Stomach smooth muscle (tissue), 2 donors: ENCODE measurements around the gene PEX26.
A peak's percentile ranks its signal among the peaks of the same experiment; 100 is the strongest.
"Not testable (repeated sequence)": the region's sequence is repeated elsewhere in the genome, so short reads cannot be mapped to it uniquely, and the experiment has no call there.

Experiments used
- H3K27ac ChIP-seq: one replicate; pipeline ENCODE4 v1.7.0; 2013; ENCODE audit warnings: mild to moderate bottlenecking, low read length, inconsistent platforms
- H3K27me3 ChIP-seq, 2 donors: one replicate each; pipeline ENCODE4 v1.7.0; 2013; ENCODE audit warnings: low read length in 2 of 2; ENCODE audit not compliant: insufficient read depth in 2 of 2, control insufficient read depth in 1 of 2
- H3K36me3 ChIP-seq, 2 donors: one replicate each; pipeline ENCODE4 v1.7.0; 2013; ENCODE audit warnings: low read length in 2 of 2; ENCODE audit not compliant: control insufficient read depth in 2 of 2, insufficient read depth in 2 of 2
- H3K4me1 ChIP-seq: one replicate; pipeline ENCODE4 v1.7.0; 2013; ENCODE audit warnings: low read length; ENCODE audit not compliant: control insufficient read depth, insufficient read depth
- H3K4me3 ChIP-seq, 2 donors: one replicate each; pipeline ENCODE4 v1.7.0; 2013; ENCODE audit warnings: low read length in 2 of 2
- H3K9ac ChIP-seq, 2 donors: one replicate each; pipeline ENCODE4 v1.7.0; 2013; ENCODE audit warnings: low read length in 2 of 2, mild to moderate bottlenecking in 1 of 2
- H3K9me3 ChIP-seq, 2 donors: one replicate each; pipeline ENCODE4 v1.7.0; 2013; ENCODE audit warnings: low read length in 2 of 2; ENCODE audit not compliant: control insufficient read depth in 2 of 2
- donor health status: healthy.
- donor health status: Pancreatic carcinoma.

PEX26 gene

GRCh38 chr22:18077639-18078328, at the start of gene PEX26:
TSS of gene PEX26 (plus strand) at chr22:18077990. CDS start at chr22:18078377, 387 bp downstream.
- H3K36me3 ChIP-seq, result peaks cover 10 to 11% of the 10 kb centered on the region in 2 donors
- H3K9me3 ChIP-seq, result no peaks in the 10 kb centered on the region
- H3K27me3 ChIP-seq, result no peaks in the 10 kb centered on the region
- H3K27ac ChIP-seq, result peak within 1 kb of the TSS; percentile 81
- peak within 1 kb of the TSS; percentile 94 to 95 for H3K9ac ChIP-seq
- peaks cover 37% of the 10 kb centered on the region for H3K4me1 ChIP-seq
- H3K4me3 ChIP-seq, result peak within 1 kb of the TSS; percentile 91 to 100

DNA sequence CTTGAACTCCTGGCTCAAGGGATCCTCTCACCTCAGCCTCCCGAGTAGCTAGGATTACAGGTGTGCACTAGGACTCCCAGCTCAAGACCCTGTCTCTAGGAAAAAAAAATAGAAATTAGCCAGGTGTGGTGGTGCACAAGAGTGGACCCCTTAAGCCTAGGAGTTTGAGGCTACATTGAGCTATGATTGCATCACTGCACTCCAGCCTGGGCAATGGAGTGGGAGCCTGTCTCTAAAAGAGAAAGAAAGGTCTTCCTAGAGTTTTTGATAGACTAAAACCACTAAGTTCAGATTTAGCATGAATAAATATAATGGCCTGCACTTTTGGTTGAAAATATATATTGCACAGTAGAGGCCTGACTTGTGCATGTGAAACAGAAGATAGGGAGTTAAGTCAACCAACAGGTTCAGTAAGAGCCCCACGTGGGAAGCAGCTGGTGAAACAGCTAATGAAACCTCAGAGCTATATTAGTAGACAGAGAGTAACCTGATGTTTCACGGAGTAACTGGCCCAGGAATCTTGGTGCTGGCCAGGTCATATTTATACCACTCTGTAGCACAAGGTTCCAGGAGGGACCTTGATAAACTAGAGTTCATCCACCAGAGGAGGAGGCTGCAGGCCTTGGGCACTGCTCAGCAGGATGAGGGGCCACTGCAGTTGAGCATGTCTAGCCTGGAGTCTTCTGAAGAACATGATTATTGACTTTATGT, 48.8 kb upstream of the PEX26 start:
- Histone ChIP-seq H3K4me1 (peaks cover 38% of the 10 kb centered on the region), H3K36me3 (no peaks in the 10 kb centered on the region), H3K27me3 (no peaks in the 10 kb centered on the region), H3K9me3 (no peaks in the 10 kb centered on the region), H3K4me3 (no peak overlapping the region), H3K27ac (no peak overlapping the region), H3K9ac (no peak overlapping the region)

DNA sequence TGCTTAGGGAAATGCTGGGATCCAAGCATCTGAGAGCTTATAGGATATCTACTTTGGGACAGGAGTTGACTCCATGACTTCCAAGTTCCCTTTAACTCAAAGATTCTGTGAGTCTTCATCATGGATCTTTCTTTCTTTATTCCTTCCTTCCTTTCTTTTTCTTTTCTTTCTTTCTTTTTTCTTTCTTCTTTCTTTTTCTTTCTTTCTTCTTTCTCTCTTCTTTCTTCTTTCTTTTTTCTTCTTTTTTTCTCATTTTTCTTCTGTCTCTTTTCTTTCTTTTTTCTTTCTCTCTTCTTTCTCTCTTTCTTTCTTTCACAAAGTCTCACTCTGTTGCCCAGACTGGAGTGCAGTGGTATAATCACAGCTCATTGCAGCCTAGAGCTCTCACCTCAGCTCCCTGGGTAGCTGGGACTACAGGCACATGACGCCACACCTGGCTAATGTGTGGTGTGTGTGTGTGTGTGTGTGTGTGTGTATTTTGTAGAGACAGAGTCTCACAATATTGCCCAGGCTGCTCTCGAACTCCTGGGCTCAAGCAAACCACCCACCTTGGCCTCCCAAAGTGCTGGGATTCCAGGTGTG, 48.0 kb upstream of the PEX26 start:
- Histone ChIP-seq H3K9me3 (no peaks in the 10 kb centered on the region), H3K9ac (no peak overlapping the region), H3K4me1 (peaks cover 35% of the 10 kb centered on the region), H3K27ac (no peak overlapping the region), H3K27me3 (no peaks in the 10 kb centered on the region), H3K36me3 (no peaks in the 10 kb centered on the region), H3K4me3 (no peak overlapping the region)

- Histone ChIP-seq H3K27me3 (no peaks in the 10 kb centered on the region), H3K4me3 (peak overlapping the region in 1 of 2 donors; percentile 29), H3K27ac (peak overlapping the region; percentile 73), H3K9me3 (no peaks in the 10 kb centered on the region), H3K4me1 (peaks cover 28% of the 10 kb centered on the region), H3K36me3 (no peaks in the 10 kb centered on the region), H3K9ac (peak overlapping the region; percentile 47 to 50)
Observed at GRCh38 chr22:18031695-18032454, 45.9 kb upstream of the PEX26 start.

DNA sequence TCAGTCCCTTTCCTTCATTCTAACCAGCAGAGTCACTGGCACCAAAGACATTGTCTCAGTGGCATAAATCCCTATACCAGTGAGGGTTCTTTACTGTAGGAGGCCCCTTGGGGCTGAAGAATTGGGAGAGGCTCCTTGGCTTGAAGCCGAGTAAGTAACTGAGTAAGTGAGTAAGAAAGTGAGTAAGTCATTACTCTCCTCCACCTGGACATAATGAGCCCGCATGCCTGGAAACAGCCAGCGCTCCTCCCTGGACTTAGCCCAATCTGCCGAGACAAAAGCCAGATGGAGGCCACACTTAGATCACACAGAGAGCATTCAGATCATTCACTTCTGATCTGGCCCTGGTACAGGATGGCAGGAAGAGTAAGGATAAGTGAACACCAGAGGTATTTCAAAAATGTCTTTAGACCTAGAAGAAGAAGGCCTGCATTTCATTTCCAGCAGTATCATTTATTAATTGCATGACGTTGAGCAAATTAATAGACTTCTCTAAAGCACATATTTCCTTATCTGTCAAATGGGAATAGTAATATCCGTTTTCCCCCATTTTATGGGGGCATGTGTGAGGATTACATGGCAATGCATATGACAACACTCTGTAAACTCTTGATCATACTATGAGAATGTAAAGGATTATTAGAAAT, 45.2 kb upstream of the PEX26 start:
- peak overlapping the region; percentile 47 to 50 for H3K9ac ChIP-seq
- H3K4me1 ChIP-seq, result peaks cover 28% of the 10 kb centered on the region
- H3K4me3 ChIP-seq, result peak overlapping the region in 1 of 2 donors; percentile 3
- peak overlapping the region; percentile 73 for H3K27ac ChIP-seq
- no peaks in the 10 kb centered on the region for H3K27me3 ChIP-seq
- H3K36me3 ChIP-seq, result no peaks in the 10 kb centered on the region
- H3K9me3 ChIP-seq, result no peaks in the 10 kb centered on the region

GRCh38 chr22:18033204-18033998, 44.4 kb upstream of the PEX26 start:
- peak overlapping the region in 1 of 2 donors; percentile 5 for H3K9ac ChIP-seq
- H3K9me3 ChIP-seq, result no peaks in the 10 kb centered on the region
- H3K27ac ChIP-seq, result peak overlapping the region; percentile 60
- H3K27me3 ChIP-seq, result no peaks in the 10 kb centered on the region
- no peaks in the 10 kb centered on the region for H3K36me3 ChIP-seq
- H3K4me3 ChIP-seq, result peak overlapping the region in 1 of 2 donors; percentile 8
- peaks cover 28% of the 10 kb centered on the region for H3K4me1 ChIP-seq

GRCh38 chr22:18034076-18034475, 43.7 kb upstream of the PEX26 start:
- Histone ChIP-seq H3K9me3 (no peaks in the 10 kb centered on the region), H3K4me1 (peaks cover 28% of the 10 kb centered on the region), H3K4me3 (no peak overlapping the region), H3K27ac (peak overlapping the region; percentile 60), H3K36me3 (no peaks in the 10 kb centered on the region), H3K27me3 (no peaks in the 10 kb centered on the region), H3K9ac (peak overlapping the region in 1 of 2 donors; percentile 5)

DNA sequence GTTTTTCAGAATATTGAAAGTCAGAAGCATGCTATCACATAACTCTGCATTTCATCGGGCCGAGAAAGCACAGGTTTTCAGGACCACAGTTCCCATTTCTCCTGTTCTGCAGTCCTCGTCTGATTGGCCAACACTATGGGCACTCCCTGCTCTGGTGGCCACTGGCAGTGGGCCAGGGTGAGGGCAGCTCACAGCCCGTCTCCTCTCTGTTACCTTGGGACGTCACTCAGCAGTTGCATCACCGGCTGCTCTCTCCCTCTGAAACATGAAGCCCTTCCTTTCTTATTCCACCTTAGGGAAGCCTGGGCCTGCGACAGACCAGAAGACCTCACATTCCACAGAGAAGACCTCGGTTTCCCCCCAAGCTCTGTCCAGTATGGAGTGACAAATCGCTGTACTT, 42.0 kb upstream of the PEX26 start:
- H3K27ac ChIP-seq, result no peak overlapping the region

DNA sequence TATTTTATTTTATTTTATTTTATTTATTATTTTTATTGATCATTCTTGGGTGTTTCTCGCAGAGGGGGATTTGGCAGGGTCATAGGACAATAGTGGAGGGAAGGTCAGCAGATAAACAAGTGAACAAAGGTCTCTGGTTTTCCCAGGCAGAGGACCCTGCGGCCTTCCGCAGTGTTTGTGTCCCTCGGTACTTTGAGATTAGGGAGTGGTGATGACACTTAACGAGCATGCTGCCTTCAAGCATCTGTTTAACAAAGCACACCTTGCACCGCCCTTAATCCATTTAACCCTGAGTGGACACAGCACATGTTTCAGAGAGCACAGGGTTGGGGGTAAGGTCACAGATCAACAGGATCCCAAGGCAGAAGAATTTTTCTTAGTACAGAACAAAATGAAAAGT, 36.9 kb upstream of the PEX26 start:
- not testable (repeated sequence) for H3K27ac ChIP-seq, H3K27me3 ChIP-seq, H3K4me3 ChIP-seq, H3K9me3 ChIP-seq, H3K9ac ChIP-seq, H3K36me3 ChIP-seq
- H3K4me1 ChIP-seq, result peaks cover 17% of the 10 kb centered on the region

More for the DNA sequence above, 42.0 kb upstream of the PEX26 start:
- no peak overlapping the region for H3K9ac ChIP-seq
- H3K4me3 ChIP-seq, result no peak overlapping the region
- H3K4me1 ChIP-seq, result peaks cover 28% of the 10 kb centered on the region
- H3K9me3 ChIP-seq, result no peaks in the 10 kb centered on the region
- H3K27me3 ChIP-seq, result no peaks in the 10 kb centered on the region
- no peaks in the 10 kb centered on the region for H3K36me3 ChIP-seq
